Ishikawa (cell line): ENCODE measurements around the gene ADRA2A.

Source experiments
- CEBPB ChIP-seq: IDR thresholded peaks from 2 replicates; pipeline ENCODE4 v1.6.1; 2012
- CREB1 ChIP-seq: IDR thresholded peaks from 2 replicates; pipeline ENCODE4 v1.6.1; 2012; ENCODE audit warnings: low read depth
- EGR1 ChIP-seq: IDR thresholded peaks from 2 replicates; pipeline ENCODE4 v1.6.1; 2012
- EP300 ChIP-seq: IDR thresholded peaks from 2 replicates; pipeline ENCODE4 v1.6.1; 2012; ENCODE audit warnings: borderline replicate concordance
- FOXM1 ChIP-seq: IDR thresholded peaks from 2 replicates; pipeline ENCODE4 v1.6.1; 2012; ENCODE audit warnings: low read depth, borderline replicate concordance
- NFIC ChIP-seq: IDR thresholded peaks from 2 replicates; pipeline ENCODE4 v1.6.1; 2012
- RAD21 ChIP-seq: IDR thresholded peaks from 2 replicates; pipeline ENCODE4 v1.6.1; 2012; ENCODE audit warnings: low read depth
- REST ChIP-seq: IDR thresholded peaks from 2 replicates; pipeline ENCODE4 v1.6.1; 2012; ENCODE audit warnings: low read depth, mild to moderate bottlenecking
- TAF1 ChIP-seq: IDR thresholded peaks from 2 replicates; pipeline ENCODE4 v1.6.1; 2012; ENCODE audit warnings: low read depth, mild to moderate bottlenecking
- TCF12 ChIP-seq: IDR thresholded peaks from 2 replicates; pipeline ENCODE4 v1.6.1; 2012; ENCODE audit warnings: low read depth
- USF1 ChIP-seq: IDR thresholded peaks from 2 replicates; pipeline ENCODE4 v1.6.1; 2012
- YY1 ChIP-seq: IDR thresholded peaks from 2 replicates; pipeline ENCODE4 v1.6.1; 2012; ENCODE audit warnings: low read depth
- ZBTB7A ChIP-seq: IDR thresholded peaks from 2 replicates; pipeline ENCODE4 v1.6.1; 2012; ENCODE audit warnings: low read depth

GRCh38 chr10:111107846-111108245 lies 31.0 kb downstream of the ADRA2A start:
- TF ChIP-seq NFIC (no peak), TAF1 (no peak), REST (no peak), CREB1 (no peak), CEBPB (no peak), FOXM1 (no peak), YY1 (no peak), TCF12 (no peak), RAD21 (no peak), ZBTB7A (no peak), EP300 (no peak), EGR1 (no peak), USF1 (no peak)
